Stimulated activated CD4-positive, alpha-beta T cell treated with anti-CD3 and anti-CD28 coated beads, Interleukin-2, amount 100 ng/mL, for 24 hours (primary cell): Measurements from ENCODE around the gene C1QTNF5.

Source experiments
- DNase-seq, 2 donors: peaks; one replicate each; pipeline ENCODE4 v3.0.0-alpha.2; 2020

Gene C1QTNF5

GRCh38 chr11:119373059-119373920 is 32.6 kb upstream of the C1QTNF5 start:
- DNase-seq = no peak

GRCh38 chr11:119372260-119373058 is 31.8 kb upstream of the C1QTNF5 start:
- no peak for DNase-seq

GRCh38 chr11:119371778-119372182 is 31.1 kb upstream of the C1QTNF5 start:
- no peak for DNase-seq

- no peak for DNase-seq
These were observed 30.5 kb upstream of the C1QTNF5 start for GRCh38 chr11:119371067-119371601.

GRCh38 chr11:119370486-119371046 is 29.9 kb upstream of the C1QTNF5 start:
- DNase-seq = no peak

GRCh38 chr11:119369132-119369925 is 28.6 kb upstream of the C1QTNF5 start:
- DNase-seq = no peak

- DNase-seq = no peak
These were observed 27.7 kb upstream of the C1QTNF5 start for GRCh38 chr11:119368121-119369034.

- DNase-seq = no peak
These were observed 27.0 kb upstream of the C1QTNF5 start for GRCh38 chr11:119367661-119368120.

- DNase-seq = no peak
These were observed 26.3 kb upstream of the C1QTNF5 start for GRCh38 chr11:119366690-119367620.

- DNase-seq = no peak
These were observed 24.4 kb upstream of the C1QTNF5 start for GRCh38 chr11:119365071-119365591.

- peak; percentile 60 to 67 for DNase-seq
These were observed 23.3 kb upstream of the C1QTNF5 start for GRCh38 chr11:119363851-119364590.

GRCh38 chr11:119363081-119363850 is 22.6 kb upstream of the C1QTNF5 start:
- DNase-seq = no peak

GRCh38 chr11:119362741-119363080 is 22.0 kb upstream of the C1QTNF5 start:
- no peak for DNase-seq

GRCh38 chr11:119361941-119362725 is 21.4 kb upstream of the C1QTNF5 start:
- no peak for DNase-seq

GRCh38 chr11:119361056-119361787 is 20.5 kb upstream of the C1QTNF5 start:
- peak; percentile 50 to 58 for DNase-seq

- DNase-seq = no peak
These were observed 18.9 kb upstream of the C1QTNF5 start for GRCh38 chr11:119359365-119360214.
